ENCODE data around the gene OR4C6. TPM values are rescaled to one million over a fixed set of nuclear protein-coding genes. Genes with fewer than 3 reads are reported as not detected.

OR4C6 gene
- polyA plus RNA-seq, 2 donors: not detected

GRCh38 chr11:55697817-55698216 is 35.8 kb downstream of the OR4C6 start:
- 73 to 74% methylated on average over 3 of the region's 3 CpGs for WGBS, 2 donors
- Histone ChIP-seq H3K4me3 (ENCODE audit: low read depth in 1 of 2, low read length in 2 of 2) (no peak overlapping the region), H3K27me3 (ENCODE audit: control insufficient read depth in 1 of 2, insufficient read depth in 2 of 2, low read length in 2 of 2) (no peaks in the 10 kb centered on the region), H3K36me3 (ENCODE audit: control insufficient read depth in 2 of 2, insufficient read depth in 2 of 2, low read length in 1 of 2) (no peaks in the 10 kb centered on the region), H3K27ac (ENCODE audit: low read depth in 2 of 2, low read length in 1 of 2) (no peak overlapping the region), H3K9me3 (ENCODE audit: control insufficient read depth in 2 of 2, insufficient read depth in 1 of 2, low read depth in 1 of 2, low read length in 1 of 2) (peaks cover 9 to 13% of the 10 kb centered on the region in 2 donors), H3K4me1 (ENCODE audit: control insufficient read depth in 2 of 2, insufficient read depth in 2 of 2, low read length in 1 of 2) (no peaks in the 10 kb centered on the region)

- 79 to 80% methylated on average over 4 of the region's 4 CpGs for WGBS, 2 donors
- Histone ChIP-seq H3K4me3 (ENCODE audit: low read depth in 1 of 2, low read length in 2 of 2) (no peak overlapping the region), H3K4me1 (ENCODE audit: control insufficient read depth in 2 of 2, insufficient read depth in 2 of 2, low read length in 1 of 2) (no peaks in the 10 kb centered on the region), H3K27ac (ENCODE audit: low read depth in 2 of 2, low read length in 1 of 2) (no peak overlapping the region), H3K27me3 (ENCODE audit: control insufficient read depth in 1 of 2, insufficient read depth in 2 of 2, low read length in 2 of 2) (no peaks in the 10 kb centered on the region), H3K9me3 (ENCODE audit: control insufficient read depth in 2 of 2, insufficient read depth in 1 of 2, low read depth in 1 of 2, low read length in 1 of 2) (peaks cover 9 to 13% of the 10 kb centered on the region in 2 donors), H3K36me3 (ENCODE audit: control insufficient read depth in 2 of 2, insufficient read depth in 2 of 2, low read length in 1 of 2) (no peaks in the 10 kb centered on the region)
Observed at GRCh38 chr11:55701429-55701828, 39.4 kb downstream of the OR4C6 start.

GRCh38 chr11:55707029-55707428 is 45.0 kb downstream of the OR4C6 start:
- Histone ChIP-seq H3K4me1 (ENCODE audit: control insufficient read depth in 2 of 2, insufficient read depth in 2 of 2, low read length in 1 of 2) (no peaks in the 10 kb centered on the region), H3K27me3 (ENCODE audit: control insufficient read depth in 1 of 2, insufficient read depth in 2 of 2, low read length in 2 of 2) (no peaks in the 10 kb centered on the region), H3K36me3 (ENCODE audit: control insufficient read depth in 2 of 2, insufficient read depth in 2 of 2, low read length in 1 of 2) (no peaks in the 10 kb centered on the region), H3K4me3 (ENCODE audit: low read depth in 1 of 2, low read length in 2 of 2) (no peak overlapping the region), H3K27ac (ENCODE audit: low read depth in 2 of 2, low read length in 1 of 2) (no peak overlapping the region), H3K9me3 (ENCODE audit: control insufficient read depth in 2 of 2, insufficient read depth in 1 of 2, low read depth in 1 of 2, low read length in 1 of 2) (peaks cover 5 to 8% of the 10 kb centered on the region in 2 donors)

- Histone ChIP-seq H3K9me3 (ENCODE audit: control insufficient read depth in 2 of 2, insufficient read depth in 1 of 2, low read depth in 1 of 2, low read length in 1 of 2) (peaks cover 0 to 4% of the 10 kb centered on the region in 2 donors), H3K36me3 (ENCODE audit: control insufficient read depth in 2 of 2, insufficient read depth in 2 of 2, low read length in 1 of 2) (no peaks in the 10 kb centered on the region), H3K4me3 (ENCODE audit: low read depth in 1 of 2, low read length in 2 of 2) (no peak overlapping the region), H3K27ac (ENCODE audit: low read depth in 2 of 2, low read length in 1 of 2) (no peak overlapping the region), H3K4me1 (ENCODE audit: control insufficient read depth in 2 of 2, insufficient read depth in 2 of 2, low read length in 1 of 2) (no peaks in the 10 kb centered on the region), H3K27me3 (ENCODE audit: control insufficient read depth in 1 of 2, insufficient read depth in 2 of 2, low read length in 2 of 2) (no peaks in the 10 kb centered on the region)
- 32 to 34% methylated on average over 10 of the region's 10 CpGs for WGBS, 2 donors
Observed at GRCh38 chr11:55714982-55715888, 53.2 kb downstream of the OR4C6 start.

Other genes with a start within 250 kb of the OR4C6 start
- gene OR4C15, start 107.7 kb upstream of the OR4C6 start, polyA plus RNA-seq: not detected
- not detected for gene OR4C16, start 90.1 kb upstream of the OR4C6 start, polyA plus RNA-seq
- not detected for gene OR4C11, start 54.6 kb upstream of the OR4C6 start, polyA plus RNA-seq
- not detected for gene OR4P4, start 27.1 kb upstream of the OR4C6 start, polyA plus RNA-seq
- not detected for gene OR4S2, start 13.9 kb upstream of the OR4C6 start, polyA plus RNA-seq
- gene OR5D13, start 111.2 kb downstream of the OR4C6 start, polyA plus RNA-seq: not detected
- not detected for gene OR5D14, start 133.4 kb downstream of the OR4C6 start, polyA plus RNA-seq
- not detected for gene OR5L1, start 149.2 kb downstream of the OR4C6 start, polyA plus RNA-seq
- not detected for gene OR5D18, start 157.4 kb downstream of the OR4C6 start, polyA plus RNA-seq
- gene OR5L2, start 165.0 kb downstream of the OR4C6 start, polyA plus RNA-seq: not detected
- gene OR5D16, start 176.6 kb downstream of the OR4C6 start, polyA plus RNA-seq: not detected
- gene TRIM51, start 221.1 kb downstream of the OR4C6 start, polyA plus RNA-seq: not detected